K562 (cell line): ENCODE measurements around the gene CCDC116.

Experiments
- CREB1 ChIP-seq, 2 experiments: sonication (generic) in 1 of 2; formaldehyde crosslinking in 1 of 2; IDR thresholded peaks; 2 replicates each; pipeline versions ENCODE4 v1.6.1 to v1.8.0; 2012 to 2022; ENCODE audit warnings: inconsistent platforms in 1 of 2, mild to moderate bottlenecking in 1 of 2, missing genetic modification reagents in 1 of 2, moderate library complexity in 1 of 2
- CREM ChIP-seq: IDR thresholded peaks from 2 replicates; pipeline ENCODE4 v1.6.1; 2014; ENCODE audit warnings: antibody characterized with exemption, low read depth
- CTCF ChIP-seq, 3 experiments: IDR thresholded peaks in 2 of 3; conservative IDR thresholded peaks in 1 of 3; 2 replicates each; pipeline ENCODE4 v1.5.1; 2011 to 2012; ENCODE audit warnings: low read length in 3 of 3, mild to moderate bottlenecking in 3 of 3, control low read depth in 2 of 3, improper control_type of control experiment in 1 of 3, inconsistent platforms in 1 of 3, low read depth in 1 of 3, mixed read lengths in 1 of 3, moderate library complexity in 1 of 3; ENCODE audit not compliant: insufficient read depth in 2 of 3
- EZH2 ChIP-seq: IDR thresholded peaks from 2 replicates; pipeline ENCODE4 v1.6.1; 2012; ENCODE audit warnings: low read depth, mild to moderate bottlenecking, inconsistent platforms, low read length, borderline replicate concordance
- KDM4B ChIP-seq, 2 experiments: fragments of 450-650 bp in 1 of 2; sonication (generic) in 1 of 2; IDR thresholded peaks; 2 replicates each; pipeline ENCODE4 v1.6.1; 2016 to 2017; ENCODE audit warnings: borderline replicate concordance in 2 of 2, antibody characterized with exemption in 1 of 2, low read depth in 1 of 2, mild to moderate bottlenecking in 1 of 2
- MEIS2 ChIP-seq: fragments of 450-650 bp; IDR thresholded peaks from 2 replicates; pipeline ENCODE4 v1.6.1; 2014; ENCODE audit warnings: mild to moderate bottlenecking; ENCODE audit not compliant: partially characterized antibody
- MGA ChIP-seq: fragments of 450-650 bp; IDR thresholded peaks from 2 replicates; pipeline ENCODE4 v1.6.1; 2016; ENCODE audit warnings: mild to moderate bottlenecking, moderate library complexity
- NFIC ChIP-seq: fragments of 450-650 bp; IDR thresholded peaks from 2 replicates; pipeline ENCODE4 v1.6.1; 2017; ENCODE audit warnings: mild to moderate bottlenecking, inconsistent platforms
- NONO ChIP-seq, 2 experiments: fragments of 200-400 bp in 1 of 2; fragments of 450-650 bp in 1 of 2; formaldehyde crosslinking in 1 of 2; IDR thresholded peaks; 2 replicates each; pipeline ENCODE4 v1.6.1; 2017; ENCODE audit warnings: low read depth in 2 of 2, mild to moderate bottlenecking in 2 of 2, moderate library complexity in 2 of 2, low read length in 1 of 2
- POLR2A ChIP-seq: fragments of 450-650 bp; conservative IDR thresholded peaks from 2 replicates; pipeline ENCODE4 v1.6.1; 2016
- RAD21 ChIP-seq, 2 experiments: fragments of 250-450 bp in 1 of 2; fragments of 450-650 bp in 1 of 2; sonication (Bioruptor Pico) in 1 of 2; formaldehyde crosslinking in 1 of 2; IDR thresholded peaks in 1 of 2; conservative IDR thresholded peaks in 1 of 2; 2 replicates each; pipeline versions ENCODE4 v1.4.0 to v1.8.0; 2020 to 2022; ENCODE audit warnings: mild to moderate bottlenecking in 2 of 2, moderate library complexity in 1 of 2
- RCOR1 ChIP-seq, 2 experiments: IDR thresholded peaks; 2 replicates each; pipeline ENCODE4 v1.6.1; 2012; ENCODE audit warnings: low read depth in 2 of 2, low read length in 2 of 2, borderline replicate concordance in 1 of 2, improper control_type of control experiment in 1 of 2
- ZNF146 ChIP-seq: IDR thresholded peaks from one replicate; pipeline ENCODE4 v1.6.1; 2018; ENCODE audit warnings: missing compliant biosample characterization; ENCODE audit not compliant: unreplicated experiment
- TF ChIP-seq, protein P1 (sequence below): sonication (generic); formaldehyde crosslinking; IDR thresholded peaks from 2 replicates; pipeline ENCODE4 v1.4.0; 2020; ENCODE audit warnings: mild to moderate bottlenecking, missing genetic modification reagents

GRCh38 chr22:21641789-21642583 is 9.4 kb downstream of the CCDC116 start, which contains the start of gene SDF2L1:
- TF ChIP-seq KDM4B (IDR thresholded peaks at IDR 0.05; ENCODE audit: borderline replicate concordance in 2 of 2, low read depth in 1 of 2), result no peak
- TF ChIP-seq RCOR1 (IDR thresholded peaks at IDR 0.05; ENCODE audit: borderline replicate concordance in 1 of 2, low read depth in 2 of 2, low read length in 2 of 2), result peak; percentile 10 to 91
- TF ChIP-seq MGA, result no peak
- TF ChIP-seq ZNF146 (CRISPR knock-in tag), result no peak
- no peak for TF ChIP-seq NFIC
- no peak for TF ChIP-seq NONO (IDR thresholded peaks at IDR 0.05; ENCODE audit: low read depth in 2 of 2, low read length in 1 of 2)
- TF ChIP-seq CREM, result no peak
- TF ChIP-seq, protein P1, sequence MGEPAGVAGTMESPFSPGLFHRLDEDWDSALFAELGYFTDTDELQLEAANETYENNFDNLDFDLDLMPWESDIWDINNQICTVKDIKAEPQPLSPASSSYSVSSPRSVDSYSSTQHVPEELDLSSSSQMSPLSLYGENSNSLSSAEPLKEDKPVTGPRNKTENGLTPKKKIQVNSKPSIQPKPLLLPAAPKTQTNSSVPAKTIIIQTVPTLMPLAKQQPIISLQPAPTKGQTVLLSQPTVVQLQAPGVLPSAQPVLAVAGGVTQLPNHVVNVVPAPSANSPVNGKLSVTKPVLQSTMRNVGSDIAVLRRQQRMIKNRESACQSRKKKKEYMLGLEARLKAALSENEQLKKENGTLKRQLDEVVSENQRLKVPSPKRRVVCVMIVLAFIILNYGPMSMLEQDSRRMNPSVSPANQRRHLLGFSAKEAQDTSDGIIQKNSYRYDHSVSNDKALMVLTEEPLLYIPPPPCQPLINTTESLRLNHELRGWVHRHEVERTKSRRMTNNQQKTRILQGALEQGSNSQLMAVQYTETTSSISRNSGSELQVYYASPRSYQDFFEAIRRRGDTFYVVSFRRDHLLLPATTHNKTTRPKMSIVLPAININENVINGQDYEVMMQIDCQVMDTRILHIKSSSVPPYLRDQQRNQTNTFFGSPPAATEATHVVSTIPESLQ (CRISPR knock-in tag), result no peak
- no peak for TF ChIP-seq POLR2A
- no peak for TF ChIP-seq CREB1 (IDR thresholded peaks at IDR 0.05)
- TF ChIP-seq CREB1 (CRISPR knock-in tag; IDR thresholded peaks at IDR 0.05), result no peak
- TF ChIP-seq MEIS2, result no peak
- TF ChIP-seq EZH2, result no peak; the same call in 1 of the 2 replicates
- peak in 2 of 3 experiments; percentile 43 to 84; a peak in 3 of 6 replicates for TF ChIP-seq CTCF (IDR thresholded peaks at IDR 0.05 in 2 of 3, conservative IDR thresholded peaks at IDR 0.05 in 1 of 3; ENCODE audit: insufficient read depth in 2 of 3, low read depth in 1 of 3, low read length in 3 of 3)
- no peak for TF ChIP-seq RAD21 (CRISPR knock-in tag; conservative IDR thresholded peaks at IDR 0.05 in 1 of 2, IDR thresholded peaks at IDR 0.05 in 1 of 2)
